Parathyroid adenoma (tissue), 2 donors: ENCODE data around the gene DLGAP4.

Experiments used
- H2AFZ ChIP-seq: fragments of 300-600 bp; sonication (generic); one replicate; pipeline ENCODE4 v1.7.0; 2017; ENCODE audit warnings: antibody characterized with exemption, mild to moderate bottlenecking
- H3K27ac ChIP-seq: fragments of 300-600 bp; sonication (generic); one replicate; pipeline ENCODE4 v1.7.0; 2017
- H3K27me3 ChIP-seq: fragments of 300-600 bp; sonication (generic); one replicate; pipeline ENCODE4 v1.7.0; 2017; ENCODE audit warnings: low read length; ENCODE audit not compliant: control insufficient read depth, insufficient read depth
- H3K36me3 ChIP-seq: fragments of 300-600 bp; sonication (generic); one replicate; pipeline ENCODE4 v1.7.0; 2017; ENCODE audit warnings: low read length; ENCODE audit not compliant: control insufficient read depth, insufficient read depth
- H3K4me1 ChIP-seq: fragments of 300-600 bp; sonication (generic); one replicate; pipeline ENCODE4 v1.7.0; 2017; ENCODE audit warnings: control low read depth
- H3K4me2 ChIP-seq: fragments of 300-600 bp; sonication (generic); one replicate; pipeline ENCODE4 v1.7.0; 2017; ENCODE audit warnings: low read length
- H3K4me3 ChIP-seq: fragments of 300-600 bp; sonication (generic); one replicate; pipeline ENCODE4 v1.7.0; 2017; ENCODE audit warnings: low read depth, low read length
- H3K79me2 ChIP-seq: fragments of 300-600 bp; sonication (generic); one replicate; pipeline ENCODE4 v1.7.0; 2017; ENCODE audit warnings: control low read depth
- H3K9ac ChIP-seq: fragments of 300-600 bp; sonication (generic); one replicate; pipeline ENCODE4 v1.7.0; 2017; ENCODE audit warnings: mild to moderate bottlenecking
- H3K9me3 ChIP-seq: fragments of 300-600 bp; sonication (generic); one replicate; pipeline ENCODE4 v1.7.0; 2017; ENCODE audit warnings: low read length; ENCODE audit not compliant: control insufficient read depth
- CTCF ChIP-seq: fragments of 300-600 bp; sonication (generic); IDR thresholded peaks from one replicate; pipeline ENCODE4 v1.7.0; 2017; ENCODE audit warnings: antibody characterized with exemption, mild to moderate bottlenecking
- donor health status: primary hyperparathyroidism.

Gene DLGAP4

GRCh38 chr20:36313476-36313875 lies 7.3 kb downstream of the DLGAP4 start:
- Histone ChIP-seq H3K27me3 (no peaks in the 10 kb centered on the region), H3K9ac (no peak overlapping the region), H3K4me1 (no peaks in the 10 kb centered on the region)

GRCh38 chr20:36313926-36314325 lies 7.8 kb downstream of the DLGAP4 start:
- Histone ChIP-seq H3K9me3 (no peaks in the 10 kb centered on the region), H3K4me3 (no peak overlapping the region), H3K9ac (no peak overlapping the region), H3K27ac (no peak overlapping the region), H3K36me3 (no peaks in the 10 kb centered on the region), H2AFZ (no peak overlapping the region), H3K27me3 (no peaks in the 10 kb centered on the region), H3K4me1 (no peaks in the 10 kb centered on the region), H3K79me2 (no peaks in the 10 kb centered on the region), H3K4me2 (no peak overlapping the region)
- no peak for TF ChIP-seq CTCF

More at GRCh38 chr20:36313476-36313875, 7.3 kb downstream of the DLGAP4 start:
- Histone ChIP-seq H3K9me3 (no peaks in the 10 kb centered on the region), H2AFZ (no peak overlapping the region), H3K27ac (no peak overlapping the region), H3K79me2 (no peaks in the 10 kb centered on the region), H3K4me2 (no peak overlapping the region), H3K36me3 (no peaks in the 10 kb centered on the region), H3K4me3 (no peak overlapping the region)
- no peak for TF ChIP-seq CTCF

- Histone ChIP-seq H3K4me1 (no peaks in the 10 kb centered on the region), H2AFZ (no peak overlapping the region), H3K9ac (no peak overlapping the region), H3K36me3 (no peaks in the 10 kb centered on the region), H3K27ac (no peak overlapping the region), H3K79me2 (no peaks in the 10 kb centered on the region), H3K4me2 (no peak overlapping the region), H3K9me3 (no peaks in the 10 kb centered on the region), H3K27me3 (no peaks in the 10 kb centered on the region), H3K4me3 (no peak overlapping the region)
- TF ChIP-seq CTCF, result no peak
Measured at GRCh38 chr20:36314734-36315544, 8.8 kb downstream of the DLGAP4 start.

GRCh38 chr20:36315545-36316351 lies 9.6 kb downstream of the DLGAP4 start:
- no peak for TF ChIP-seq CTCF
- H3K4me2 ChIP-seq, result no peak overlapping the region
- H3K4me3 ChIP-seq, result no peak overlapping the region
- H3K4me1 ChIP-seq, result no peaks in the 10 kb centered on the region
- H2AFZ ChIP-seq, result no peak overlapping the region
- no peaks in the 10 kb centered on the region for H3K9me3 ChIP-seq
- no peaks in the 10 kb centered on the region for H3K27me3 ChIP-seq
- H3K27ac ChIP-seq, result no peak overlapping the region
- H3K36me3 ChIP-seq, result no peaks in the 10 kb centered on the region
- no peak overlapping the region for H3K9ac ChIP-seq
- no peaks in the 10 kb centered on the region for H3K79me2 ChIP-seq
